Mucosa of gallbladder (tissue), 1 donor: ENCODE measurements around the gene HMX1. TPM values are rescaled to one million over a fixed set of nuclear protein-coding genes. Genes with fewer than 3 reads are reported as not detected.

Experiments used
- DNase-seq: peaks from one replicate; pipeline ENCODE4 v3.0.0-alpha.2; 2020; ENCODE audit warnings: low spot score
- total RNA-seq: library from RNA; stranded (reverse); gene quantifications from one replicate; pipeline ENCODE4 v1.2.1, GENCODE V29; 2021
- donor health status: DM: no; HTN: no; CAD: no.

HMX1 gene
- total RNA-seq, 1 donor from 2014 or later = not detected

DNA sequence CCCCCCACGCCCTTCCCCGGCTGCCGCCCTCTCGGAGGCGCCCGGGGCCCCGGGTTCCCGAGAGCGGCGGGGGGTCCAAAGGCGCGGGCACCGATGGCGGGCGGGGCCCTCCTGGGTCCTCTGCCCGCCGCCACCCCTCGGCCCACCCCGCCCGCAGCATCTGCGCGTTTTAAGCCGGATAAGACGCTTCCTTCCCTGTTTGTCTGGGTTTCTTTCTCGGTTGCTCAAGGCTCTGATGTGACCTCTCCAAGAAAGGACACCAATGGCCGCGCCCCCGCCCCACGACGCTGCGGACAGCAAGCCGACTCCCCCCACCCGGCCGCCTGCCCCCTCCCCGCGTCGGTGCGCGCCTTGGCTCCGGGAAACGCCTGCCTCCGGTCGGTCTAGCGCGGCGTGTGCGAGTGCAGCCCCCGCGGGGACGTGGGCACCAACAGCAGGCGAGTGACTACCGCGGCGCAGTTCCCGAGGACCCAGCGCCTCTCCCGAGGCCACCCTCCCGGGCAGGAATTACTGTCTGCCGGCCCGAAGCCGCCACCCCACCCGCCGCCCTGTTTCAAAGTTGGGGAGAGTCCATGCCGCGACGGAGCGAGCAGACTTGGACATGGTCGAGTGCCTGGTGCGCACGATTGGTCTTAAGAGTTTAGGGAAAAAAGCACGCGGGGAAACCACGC lies 21.1 kb upstream of the HMX1 start:
- no peak for DNase-seq

DNA sequence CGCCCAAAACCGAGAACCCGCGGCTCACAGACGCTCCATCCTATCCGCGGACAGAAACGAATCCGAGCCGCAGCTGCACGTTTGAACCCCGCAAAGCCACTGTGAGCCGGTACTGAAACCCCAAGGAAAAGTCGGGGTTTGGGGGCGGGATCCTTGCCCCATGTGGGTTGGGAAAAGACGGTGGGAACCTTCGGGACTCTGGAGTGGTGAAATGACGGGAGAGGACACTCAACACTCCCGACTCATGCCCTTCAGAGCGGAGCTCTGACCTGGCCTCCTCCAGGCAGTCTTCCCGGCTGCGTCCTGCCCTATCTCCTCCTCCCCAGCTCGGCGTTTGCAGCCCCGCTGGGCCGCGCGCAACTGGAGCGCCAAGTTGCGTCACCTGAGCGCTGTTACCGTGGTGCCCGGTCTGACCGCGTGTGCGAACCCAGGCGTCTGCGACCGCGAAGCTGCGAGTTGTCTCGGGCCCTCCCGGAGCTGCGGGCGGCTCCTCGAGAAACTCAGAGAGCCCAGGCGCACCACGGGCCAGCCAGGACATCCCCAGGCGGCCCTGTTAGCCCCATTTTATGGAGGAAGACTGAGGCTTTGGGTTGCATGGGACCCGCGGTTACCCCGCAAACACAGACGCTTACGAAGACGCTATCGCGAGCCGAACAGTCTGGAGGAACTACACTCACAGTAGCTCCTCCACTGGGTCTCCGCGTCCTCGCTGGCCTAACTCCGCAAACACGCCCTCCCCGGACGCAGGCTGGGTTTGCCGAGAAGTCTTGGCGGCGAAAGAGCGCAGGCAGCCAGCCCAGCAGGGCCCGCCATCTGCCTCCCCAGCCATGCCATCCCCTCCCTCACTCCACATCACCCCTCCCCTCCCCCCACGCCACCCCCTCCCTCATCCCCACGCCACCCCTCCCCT lies 20.3 kb upstream of the HMX1 start:
- DNase-seq = no peak

DNA sequence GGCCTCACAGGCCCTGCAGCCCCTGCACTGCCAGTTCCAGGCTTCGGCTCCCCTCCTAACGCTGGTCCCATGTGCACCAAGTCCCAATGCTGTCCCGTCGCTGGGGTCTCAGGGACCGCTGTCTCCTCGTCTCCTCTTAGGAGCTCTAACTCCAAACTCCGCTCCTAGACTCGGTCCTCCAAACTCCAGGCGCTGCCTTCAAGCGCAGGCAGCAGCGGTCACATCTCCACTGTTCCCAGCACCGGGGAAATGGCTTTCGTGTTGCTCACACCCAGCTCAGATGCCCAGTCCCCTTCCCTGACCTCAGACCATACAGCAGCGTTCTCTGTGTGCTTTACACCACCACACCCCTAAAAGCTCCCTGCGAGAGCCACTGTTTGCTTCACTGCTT lies 19.6 kb upstream of the HMX1 start:
- no peak for DNase-seq

DNA sequence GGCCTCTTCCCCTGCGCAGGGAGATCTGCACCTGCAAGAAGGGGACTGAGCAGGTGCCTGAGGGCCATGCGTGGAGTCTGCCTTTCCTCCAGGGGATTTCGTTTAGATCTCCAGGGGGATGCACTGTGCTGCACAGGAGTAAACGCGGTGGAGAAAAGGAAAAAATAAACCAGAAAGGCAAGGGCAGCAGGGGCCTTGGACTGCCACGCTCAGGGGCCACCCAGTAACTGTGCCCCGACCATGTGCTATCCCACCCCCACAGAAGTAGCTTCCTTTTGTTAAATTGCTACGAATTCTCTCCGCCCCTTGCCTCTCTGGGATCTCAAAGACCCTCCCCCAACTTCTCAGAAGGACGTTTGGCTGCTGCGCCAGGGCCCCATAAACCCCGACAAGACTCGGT lies 17.2 kb upstream of the HMX1 start:
- DNase-seq = no peak

DNA sequence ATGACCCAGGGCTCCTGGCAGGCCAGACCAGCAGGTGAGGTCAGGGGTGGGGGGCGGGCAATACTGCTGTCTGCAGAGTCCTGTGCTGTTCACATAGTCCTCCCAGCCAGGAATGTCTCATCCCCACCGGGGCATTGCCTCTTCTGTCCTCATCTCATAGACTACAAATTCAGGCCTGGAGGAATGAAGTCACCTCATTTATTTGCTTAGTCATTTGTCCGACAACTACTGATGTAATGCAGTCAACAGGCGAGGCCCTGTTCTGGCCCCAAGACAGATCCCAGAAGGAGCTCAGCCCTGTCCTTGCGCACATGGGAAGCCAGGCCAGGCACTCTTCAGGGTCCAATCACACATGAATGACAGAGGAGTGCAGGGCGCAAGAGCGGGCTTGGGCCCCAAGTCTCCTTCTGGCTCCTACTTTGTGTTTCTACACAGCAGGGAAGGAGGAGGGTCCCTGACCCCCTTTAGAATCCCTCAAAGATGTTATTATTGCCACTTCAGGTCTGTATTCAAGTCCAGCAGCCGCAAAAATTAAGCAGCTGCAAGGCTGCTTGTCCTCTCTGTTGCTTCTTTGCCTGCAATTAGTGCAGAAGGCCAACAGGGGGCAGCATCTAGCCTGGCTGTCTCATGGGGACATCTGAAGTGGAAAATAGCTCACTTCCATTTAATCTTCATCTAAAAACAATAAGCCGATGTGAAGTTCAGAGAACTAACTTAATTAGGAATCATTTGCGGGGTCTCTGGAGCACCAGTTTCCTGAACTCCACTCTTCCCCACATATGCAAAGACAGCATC lies 15.2 kb upstream of the HMX1 start:
- no peak for DNase-seq

DNA sequence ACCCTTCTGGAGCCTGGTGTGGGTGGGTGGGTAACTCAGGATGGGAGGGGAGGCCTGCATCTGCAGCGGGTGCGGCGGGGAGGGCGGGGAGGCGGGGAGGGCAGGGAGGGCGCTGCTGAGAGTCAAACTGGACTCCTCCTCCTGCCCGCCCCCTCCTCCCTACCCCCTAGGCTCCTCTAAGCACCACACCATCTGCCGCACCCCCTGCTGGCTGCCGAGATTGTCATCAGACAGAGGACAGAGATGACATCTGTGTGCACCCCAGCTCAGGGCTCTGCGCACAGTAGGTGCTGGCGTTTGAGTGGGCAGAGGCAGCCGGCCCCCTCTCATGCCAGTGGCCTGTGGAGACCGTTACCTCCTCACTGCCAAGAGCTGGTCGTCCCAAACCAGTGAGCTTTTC lies 10.6 kb upstream of the HMX1 start:
- DNase-seq = no peak

DNA sequence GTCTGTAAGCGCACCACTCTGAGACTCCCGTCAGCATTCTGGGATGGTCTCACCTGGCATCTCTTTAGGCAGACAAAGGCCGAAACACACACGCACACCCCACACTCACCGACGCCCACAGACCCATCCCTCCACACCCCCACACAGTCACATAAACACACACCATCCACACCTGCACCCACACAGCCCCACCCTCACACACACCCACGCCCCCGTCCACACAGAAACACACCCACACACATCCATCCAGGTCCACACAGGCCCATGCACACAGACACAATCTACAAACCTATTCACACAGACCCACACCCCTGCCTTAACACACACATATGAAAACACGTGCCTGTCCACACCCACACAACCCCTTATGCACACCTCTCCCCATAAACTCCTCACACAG lies 9.2 kb upstream of the HMX1 start:
- DNase-seq = no peak

DNA sequence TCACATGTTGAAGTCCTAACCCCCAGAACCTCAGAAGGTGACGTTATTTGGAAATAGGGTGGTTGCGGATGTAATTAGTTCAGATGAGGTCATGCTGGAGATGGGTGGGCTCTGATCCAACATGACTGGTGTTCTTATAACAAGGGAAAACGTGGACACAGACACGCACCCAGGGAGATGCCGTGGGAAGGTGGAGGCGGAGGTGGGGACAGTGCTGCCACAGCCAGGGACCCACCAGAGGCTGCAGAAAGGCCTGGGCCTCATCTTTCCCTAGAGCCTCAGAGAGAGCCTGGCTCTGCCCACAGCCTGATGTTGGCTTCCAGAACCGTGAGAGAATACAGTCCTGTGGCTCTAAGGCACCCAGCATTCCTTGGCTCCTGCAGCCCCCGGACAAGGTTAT lies 7.9 kb upstream of the HMX1 start:
- DNase-seq = no peak

DNA sequence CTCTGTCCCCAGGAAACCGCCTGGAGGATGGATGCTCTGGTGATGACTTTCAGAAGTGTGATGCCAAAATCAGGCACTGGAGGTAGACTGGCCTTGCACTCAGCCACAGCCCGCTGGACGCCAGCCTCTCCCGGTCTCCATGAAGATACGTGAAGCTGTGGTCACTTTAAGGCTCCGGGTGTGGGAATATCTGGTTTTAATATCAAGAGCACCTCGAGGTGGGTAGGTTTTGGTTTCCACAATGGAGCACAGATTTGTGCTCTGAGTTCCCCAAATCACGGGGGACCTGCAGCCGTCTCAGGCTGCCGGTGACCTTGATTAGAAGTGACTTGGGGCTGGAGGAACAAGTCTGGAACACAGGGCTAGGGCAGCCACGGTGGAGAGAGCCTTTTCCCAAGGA lies 6.8 kb upstream of the HMX1 start:
- DNase-seq = no peak

DNA sequence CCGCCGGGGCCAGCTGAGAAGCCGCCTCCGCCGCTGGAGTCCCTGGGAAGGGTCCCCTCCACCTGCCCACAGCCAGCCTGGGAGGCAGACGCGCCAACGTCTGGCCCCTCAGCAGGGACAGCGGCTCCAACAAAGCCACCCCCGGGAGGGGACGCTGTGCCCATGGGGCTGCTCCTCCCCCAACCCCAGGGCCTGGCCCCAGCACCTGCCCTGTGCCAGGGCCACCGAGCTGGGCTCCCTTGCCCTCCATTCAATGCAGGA lies 6.1 kb upstream of the HMX1 start:
- no peak for DNase-seq

DNA sequence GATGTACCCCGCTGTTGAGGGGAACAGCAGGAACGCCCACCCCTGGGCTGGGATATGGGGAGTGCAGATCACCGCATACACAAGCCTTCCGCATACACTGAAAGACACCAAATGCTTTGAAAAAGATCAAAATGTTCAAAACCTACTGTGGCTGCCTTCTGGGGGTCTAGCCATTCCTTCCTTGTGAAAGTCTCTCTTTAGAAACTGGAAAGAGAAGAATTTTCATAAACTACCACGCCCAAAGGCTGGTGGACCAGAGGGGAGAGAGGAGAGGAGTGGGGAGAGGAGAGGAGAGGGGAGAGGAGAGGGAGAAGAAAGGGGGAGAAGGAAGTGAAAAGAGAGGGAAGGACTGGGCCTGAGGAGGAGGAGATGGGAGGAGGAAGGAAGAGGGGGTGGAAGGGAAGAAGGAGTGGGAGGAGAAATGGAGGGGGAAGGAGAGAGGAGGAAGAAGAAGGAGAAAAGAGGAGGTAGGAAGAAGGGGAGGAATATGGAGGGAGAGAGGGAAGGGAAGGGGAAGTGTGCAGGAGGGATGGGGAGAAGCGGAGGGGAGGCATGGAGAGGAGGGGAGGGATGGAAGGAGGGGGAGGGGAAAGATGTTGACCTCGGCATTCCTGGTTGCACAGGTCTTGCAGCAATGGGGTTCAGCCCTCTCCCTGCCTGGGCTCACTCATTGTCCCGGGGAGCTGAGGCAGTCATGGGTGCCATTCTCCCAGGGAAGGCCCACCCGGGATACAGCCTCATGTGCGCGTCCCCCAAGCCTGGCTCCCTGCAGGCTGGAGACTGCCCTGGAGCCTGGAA lies 5.5 kb upstream of the HMX1 start:
- no peak for DNase-seq

DNA sequence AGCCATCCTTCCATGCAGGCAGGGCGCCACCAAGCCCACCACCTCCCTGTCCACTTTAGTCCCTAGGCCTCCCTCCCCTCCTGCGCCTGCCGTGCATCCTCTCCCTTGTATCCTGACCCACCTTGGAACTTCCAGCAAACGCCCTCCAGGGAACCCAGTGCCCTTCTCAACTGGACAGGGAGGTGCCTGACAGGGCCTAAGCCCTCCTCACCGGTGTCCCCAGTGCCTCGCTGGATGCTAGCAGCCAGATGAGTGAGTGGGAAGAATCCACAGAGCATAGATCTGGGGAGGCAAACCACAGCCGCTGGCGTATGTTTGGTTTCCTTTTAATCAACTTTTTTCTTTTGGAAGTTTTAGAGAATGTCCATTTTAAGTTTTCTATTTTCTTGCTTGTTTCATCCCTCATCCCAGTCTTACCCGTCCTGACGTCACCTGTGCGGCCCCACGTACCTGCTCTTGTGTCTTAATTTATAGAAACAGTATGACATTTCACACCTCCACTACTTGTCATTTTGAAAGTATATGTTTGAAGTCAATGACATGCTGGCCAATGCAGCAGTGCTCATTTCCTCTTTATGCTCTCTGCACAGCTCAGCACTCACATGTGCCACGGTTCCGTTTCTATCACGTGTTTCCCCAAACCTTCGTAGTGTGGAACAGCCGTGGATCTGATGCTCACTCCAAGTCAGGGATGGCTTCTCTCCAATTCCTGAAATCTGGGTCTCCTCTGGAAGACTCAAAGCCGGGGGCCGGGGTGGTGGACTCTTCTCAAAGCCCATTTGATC lies 3.4 kb upstream of the HMX1 start:
- DNase-seq = no peak

DNA sequence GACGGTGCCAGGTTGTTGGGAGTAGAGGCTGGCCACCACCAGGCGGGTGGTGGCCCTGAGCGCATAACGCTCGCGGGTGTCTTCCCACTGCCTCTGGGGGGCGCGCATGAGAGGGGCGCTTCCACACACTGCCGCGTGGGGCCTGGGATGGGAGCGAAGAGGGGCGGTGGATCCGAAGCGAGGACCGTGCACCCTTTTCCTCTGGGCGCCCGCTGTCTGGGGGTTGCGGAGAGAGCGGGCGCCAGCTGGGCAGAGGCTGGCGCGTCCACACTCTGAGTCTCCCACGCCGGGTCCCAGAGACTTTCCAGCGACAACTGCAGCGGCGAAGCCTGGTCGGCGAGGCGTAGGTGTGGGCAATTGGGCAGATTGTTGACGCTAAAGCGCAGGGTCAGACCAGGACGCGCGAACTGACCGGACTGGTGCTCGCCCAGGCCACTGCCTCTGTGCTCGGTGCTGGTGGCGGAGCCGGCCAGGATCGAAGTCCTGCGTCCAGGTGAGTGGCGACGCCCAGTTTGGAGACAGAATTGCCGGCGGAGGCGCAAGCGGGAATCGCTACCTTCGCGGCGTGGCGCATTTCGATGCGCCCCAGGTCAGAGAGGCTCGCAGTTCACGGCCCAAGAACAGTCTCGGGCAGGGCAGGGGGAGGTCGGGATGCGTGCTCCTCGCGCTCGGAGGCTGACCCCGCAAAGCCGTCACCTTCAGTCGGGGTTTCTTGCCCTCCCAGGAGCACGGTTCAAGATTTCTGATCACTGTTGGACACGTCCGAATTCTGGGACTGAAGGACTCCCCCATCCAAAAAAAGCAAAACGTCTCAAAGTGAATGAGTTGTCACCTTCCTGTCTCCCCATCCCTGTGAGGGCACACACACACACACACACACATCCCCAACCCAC lies 2.6 kb upstream of the HMX1 start:
- DNase-seq = no peak

DNA sequence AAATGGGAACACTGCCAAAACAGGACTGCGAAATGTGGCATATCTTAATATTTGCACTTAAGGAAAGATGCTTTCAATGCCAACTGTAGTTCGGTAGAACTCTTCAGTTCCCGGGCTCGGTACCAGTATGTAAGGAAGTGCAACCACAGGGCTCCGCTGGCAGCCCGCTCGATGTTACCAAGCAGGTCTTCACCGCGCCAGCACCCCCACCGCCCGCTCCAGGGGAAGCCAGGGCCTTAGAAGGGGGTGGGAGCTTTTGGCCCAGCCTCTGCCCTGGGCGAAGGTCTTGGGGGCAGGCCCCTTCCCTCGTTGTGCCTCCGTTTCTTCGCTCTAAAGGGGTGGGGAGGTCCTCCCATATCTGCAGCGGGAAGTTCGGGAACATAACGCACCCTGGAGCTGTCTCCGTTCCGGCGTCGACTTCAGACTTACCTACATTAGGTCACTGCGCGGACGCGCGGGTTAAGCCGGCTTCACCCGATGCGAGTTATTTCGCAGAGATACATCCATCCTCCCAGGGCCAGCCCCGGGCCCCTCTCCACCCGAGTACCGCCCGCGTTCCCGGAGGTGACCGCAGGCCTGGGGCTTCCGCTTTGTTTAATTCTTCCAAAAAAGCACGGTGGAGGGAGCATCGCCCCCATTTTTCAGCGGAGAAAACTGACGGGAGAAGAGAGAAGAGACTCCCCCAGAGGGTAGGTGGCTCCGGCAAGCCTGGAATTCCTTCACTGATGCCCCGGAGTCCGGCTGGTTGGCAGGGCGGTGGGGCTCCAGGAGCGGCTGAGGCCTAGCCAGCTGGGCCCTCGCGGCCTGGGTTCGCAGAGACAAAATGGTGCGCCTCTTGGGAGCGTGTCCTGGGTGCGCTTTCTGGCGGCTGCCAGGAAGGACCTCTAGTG lies 1.0 kb upstream of the HMX1 start:
- no peak for DNase-seq

DNA sequence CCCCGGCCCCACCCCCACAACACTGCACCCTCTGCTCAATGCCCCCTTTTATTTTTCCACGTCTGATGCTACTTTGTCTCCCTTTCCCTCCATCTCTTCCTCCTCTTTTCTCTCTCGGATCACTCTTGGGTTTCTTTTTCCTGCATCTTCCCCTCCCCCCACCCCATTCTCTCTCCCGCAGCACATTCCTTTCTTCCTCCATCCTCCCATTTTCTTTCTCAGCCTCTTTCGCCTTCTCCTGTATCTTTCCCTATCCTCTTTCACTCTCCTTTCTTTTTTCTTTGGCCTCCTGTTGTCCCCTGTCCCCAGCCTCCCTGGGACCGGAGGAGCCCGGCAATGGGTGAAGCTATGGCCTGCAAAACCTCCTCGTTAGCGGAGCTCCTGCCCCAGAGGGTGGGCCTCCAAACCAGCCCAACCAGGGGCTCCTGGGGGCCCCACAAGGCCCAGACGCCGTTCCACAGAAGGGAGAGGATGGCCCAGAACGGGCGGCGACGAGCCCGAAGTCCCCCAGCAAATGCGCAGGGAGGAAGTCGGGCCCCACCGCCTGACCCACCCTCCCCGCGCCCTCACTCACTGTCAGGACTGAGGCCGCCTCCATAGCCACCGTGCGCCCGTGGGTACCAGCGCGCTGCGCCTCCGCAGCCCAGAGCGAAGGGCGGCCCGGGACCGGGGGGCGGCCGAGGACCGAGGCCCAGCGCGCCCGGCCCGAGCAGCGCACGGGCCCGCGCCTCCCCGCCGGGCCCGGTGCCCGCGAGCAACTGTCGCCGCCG lies 807 bp downstream of the HMX1 start:
- DNase-seq = no peak

DNA sequence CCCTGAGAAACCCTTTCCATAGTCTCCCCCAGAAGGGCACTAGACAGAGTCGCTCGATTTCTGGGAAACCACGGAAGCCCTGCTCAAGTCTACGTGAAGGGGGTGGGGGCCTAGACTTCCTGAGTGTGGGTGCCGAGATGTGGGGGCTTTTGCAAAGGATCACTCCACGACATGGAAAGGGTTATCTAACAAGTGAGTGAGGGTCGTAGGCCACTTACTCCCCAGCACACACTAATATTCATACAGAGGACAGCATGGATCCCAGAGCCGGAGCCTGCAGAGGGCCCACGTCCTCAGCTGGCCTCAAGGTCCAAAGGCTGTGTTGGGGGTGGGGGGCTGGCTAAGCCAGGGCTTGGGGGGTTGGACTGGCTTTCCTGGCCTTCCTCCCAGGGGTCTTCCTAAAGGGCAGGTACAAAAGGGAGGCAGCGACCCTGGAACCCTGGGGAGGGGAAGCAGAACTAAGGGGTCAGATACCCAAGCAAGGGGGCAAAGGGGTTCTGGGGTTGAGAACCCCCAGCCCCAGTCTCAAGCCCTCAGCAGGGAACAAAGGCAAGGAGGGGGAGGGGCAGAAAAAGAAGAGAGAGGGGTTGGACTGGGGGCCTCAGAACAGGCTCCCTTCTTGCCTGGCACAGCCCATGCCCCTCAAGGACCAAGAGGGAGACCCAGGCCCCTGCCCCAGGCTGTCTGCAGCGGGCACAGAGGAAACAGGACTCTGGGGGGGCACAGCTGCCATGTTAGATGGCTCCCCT lies 1.6 kb downstream of the HMX1 start:
- no peak for DNase-seq

DNA sequence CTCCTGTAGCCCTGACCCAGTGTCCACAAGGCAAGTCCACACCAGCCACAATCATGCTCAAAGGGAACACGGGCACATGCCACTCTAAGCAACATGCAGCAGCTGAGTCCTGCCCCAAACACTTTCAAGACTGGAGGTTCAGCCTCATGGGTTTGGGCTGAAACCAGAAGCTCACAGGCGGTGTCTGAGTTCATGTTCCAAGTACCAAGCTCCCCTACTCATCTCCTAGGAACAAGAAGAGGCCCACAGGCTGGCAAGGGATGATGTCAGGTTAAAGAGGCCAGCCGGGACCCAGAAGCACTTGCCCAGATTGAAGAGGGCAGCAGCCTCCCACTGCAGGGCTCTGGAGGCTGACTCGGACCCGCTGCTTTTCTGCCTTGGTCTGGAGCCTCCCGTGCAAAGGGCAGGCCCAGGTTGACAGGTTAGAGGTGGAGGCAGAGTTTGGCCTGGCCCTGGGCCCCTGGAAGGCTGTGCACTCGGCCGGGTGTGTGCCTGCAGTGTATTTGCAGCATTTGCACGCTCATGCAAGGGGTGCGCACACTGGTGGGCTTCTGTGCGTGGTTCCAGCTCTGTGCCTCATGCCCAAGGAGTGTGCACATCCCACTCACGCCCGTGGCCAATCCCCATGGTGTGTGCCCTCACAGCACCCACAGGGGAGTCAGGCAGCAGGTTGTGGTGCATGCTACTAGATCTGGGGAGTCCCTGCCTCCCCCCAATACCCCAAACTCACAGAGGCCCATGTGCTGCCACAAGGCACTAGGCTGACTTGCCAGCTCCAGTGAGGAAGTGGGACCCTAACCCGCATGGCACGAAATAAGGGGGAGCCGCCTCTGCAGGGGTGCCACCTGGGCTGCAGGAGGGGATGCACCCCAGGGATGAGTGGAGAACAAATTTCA lies 2.4 kb downstream of the HMX1 start:
- no peak for DNase-seq
